GM21723 (cell line): ENCODE results near the gene EPHA4.

Source experiments
- ATAC-seq: cut with Tn5 transposase; IDR thresholded peaks from one replicate; pipeline ENCODE4 v1.9.1; 2021; ENCODE audit warnings: mild to moderate bottlenecking, moderate library complexity; ENCODE audit not compliant: unreplicated experiment

EPHA4 gene

DNA sequence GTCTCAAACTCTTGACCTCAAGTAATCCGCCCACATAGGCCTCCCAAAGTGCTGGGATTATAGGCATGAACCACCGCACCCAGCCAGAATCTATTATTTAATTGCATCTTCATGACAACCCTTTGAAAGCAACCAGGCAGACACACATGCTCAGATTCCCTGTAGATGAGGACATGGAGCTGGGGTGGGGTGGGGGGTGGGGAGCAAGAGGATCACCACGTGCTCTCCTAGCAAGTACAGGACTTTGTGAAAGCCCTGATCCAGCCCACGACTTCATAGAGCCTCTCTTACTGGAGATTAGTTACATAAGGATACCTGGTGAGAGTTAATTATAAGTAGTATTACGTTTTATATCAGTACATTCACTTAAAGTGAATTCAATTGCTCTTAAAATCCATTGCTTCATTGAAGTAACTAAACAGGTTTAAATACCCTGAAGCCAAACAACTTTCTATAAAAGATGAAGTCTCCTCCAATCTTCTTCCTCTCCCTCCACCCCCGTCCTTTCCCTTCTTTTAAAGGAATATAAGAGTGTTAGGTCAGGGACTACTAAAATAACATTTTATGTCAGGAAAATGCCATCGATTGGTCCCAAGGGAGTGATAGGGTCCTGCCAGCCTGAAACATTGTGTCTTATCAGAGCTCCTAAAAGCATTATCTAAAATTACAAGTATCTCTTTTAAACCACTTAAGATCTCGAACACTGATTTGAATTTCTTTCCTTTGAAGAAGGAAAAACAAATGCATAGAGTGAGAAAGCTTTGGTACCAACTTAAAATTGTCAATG lies 123.9 kb downstream of the EPHA4 start:
- ATAC-seq, result no peak

DNA sequence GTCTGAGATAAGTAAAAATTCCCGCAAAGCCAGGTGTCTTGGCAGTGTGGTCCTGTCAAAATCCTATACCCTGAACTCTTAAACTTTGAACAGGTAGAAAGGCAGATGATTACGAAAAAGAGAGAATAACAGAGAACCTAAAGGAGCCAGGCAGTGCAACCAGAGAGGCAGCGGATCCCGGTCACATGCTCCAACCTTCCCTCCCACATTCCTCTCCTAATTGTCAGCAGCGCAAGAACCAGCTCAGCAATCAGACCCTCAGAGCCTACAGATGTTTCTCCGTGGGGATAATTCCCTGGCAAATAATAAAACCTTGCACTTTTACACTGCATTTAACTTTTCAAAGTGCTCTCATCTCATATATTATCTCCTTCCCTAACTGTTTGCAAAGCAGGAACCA lies 124.8 kb downstream of the EPHA4 start:
- ATAC-seq, result no peak

DNA sequence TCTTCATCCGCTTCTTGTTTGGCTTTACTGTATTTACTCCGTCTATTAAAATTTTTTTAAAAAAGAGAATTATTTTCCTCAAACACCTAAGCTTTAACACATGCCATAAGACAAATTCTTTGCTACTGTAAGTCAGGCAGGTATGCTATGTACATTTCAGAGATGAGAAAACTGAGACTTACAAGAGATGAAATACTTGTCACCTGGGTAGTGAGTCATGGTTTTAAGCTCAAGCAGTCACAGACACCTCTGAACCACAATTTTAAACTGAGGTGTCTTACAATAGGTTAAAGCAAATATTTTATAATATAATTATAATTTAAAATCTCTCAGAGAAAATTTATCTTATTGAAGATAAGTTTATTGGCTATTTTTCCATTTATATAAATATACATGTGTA lies 126.0 kb downstream of the EPHA4 start:
- no peak for ATAC-seq

DNA sequence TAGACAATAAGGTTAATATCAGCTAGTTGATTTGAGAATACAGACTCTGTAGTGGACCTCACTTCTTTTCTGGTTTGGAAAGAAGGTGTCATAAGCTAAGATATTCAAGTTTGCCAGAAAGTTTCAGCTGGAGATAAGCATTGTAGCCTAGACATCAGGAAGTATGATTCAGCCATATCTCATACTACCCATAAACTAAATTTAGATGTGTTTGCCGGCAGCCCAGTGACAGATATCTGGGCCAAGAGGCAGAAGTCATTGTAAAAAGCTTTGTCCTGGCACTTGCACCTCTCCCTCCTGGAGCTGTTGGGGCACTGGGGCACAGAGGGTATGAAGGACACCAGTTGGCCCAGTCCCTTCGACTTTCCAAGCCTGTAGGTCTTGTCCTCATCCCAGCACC lies 128.0 kb downstream of the EPHA4 start:
- no peak for ATAC-seq

DNA sequence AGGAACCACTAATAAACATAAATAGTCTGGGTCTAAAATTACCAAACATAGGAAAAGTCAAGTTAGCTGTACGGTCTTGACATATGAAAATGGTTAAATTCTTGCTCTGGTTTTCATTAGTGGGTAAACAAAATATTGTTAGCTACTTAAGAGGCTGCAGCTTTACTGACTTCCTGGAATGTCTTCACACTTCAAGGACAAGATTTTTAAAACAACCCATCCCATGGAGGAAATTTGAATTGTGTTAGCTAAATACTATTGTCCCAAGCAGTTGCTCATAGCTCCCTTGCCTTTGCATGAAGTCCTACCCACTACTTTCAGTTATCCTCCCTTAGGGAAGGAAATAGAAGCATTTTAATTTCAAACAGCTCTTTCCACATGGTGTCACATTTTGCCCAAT lies 128.5 kb downstream of the EPHA4 start:
- ATAC-seq, result no peak

DNA sequence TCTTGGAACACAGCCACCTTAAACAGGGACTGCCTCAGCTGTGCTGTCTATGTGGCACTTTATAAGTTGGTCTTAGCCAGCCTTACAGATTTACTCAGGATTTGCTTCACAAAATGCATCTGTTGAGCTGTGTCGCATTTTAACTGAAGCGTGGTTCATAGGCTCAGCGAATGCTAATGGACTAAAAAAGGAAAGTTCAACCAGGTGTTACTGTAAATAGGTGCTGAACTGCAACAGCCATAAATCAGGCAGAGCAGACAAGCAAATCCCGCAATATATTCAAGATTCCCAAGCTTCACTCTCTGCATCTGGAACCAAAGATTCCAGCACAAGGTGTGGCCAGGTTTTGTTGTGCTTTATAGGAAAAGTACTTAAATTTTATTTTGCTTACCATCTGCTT lies 130.0 kb downstream of the EPHA4 start:
- no peak for ATAC-seq

DNA sequence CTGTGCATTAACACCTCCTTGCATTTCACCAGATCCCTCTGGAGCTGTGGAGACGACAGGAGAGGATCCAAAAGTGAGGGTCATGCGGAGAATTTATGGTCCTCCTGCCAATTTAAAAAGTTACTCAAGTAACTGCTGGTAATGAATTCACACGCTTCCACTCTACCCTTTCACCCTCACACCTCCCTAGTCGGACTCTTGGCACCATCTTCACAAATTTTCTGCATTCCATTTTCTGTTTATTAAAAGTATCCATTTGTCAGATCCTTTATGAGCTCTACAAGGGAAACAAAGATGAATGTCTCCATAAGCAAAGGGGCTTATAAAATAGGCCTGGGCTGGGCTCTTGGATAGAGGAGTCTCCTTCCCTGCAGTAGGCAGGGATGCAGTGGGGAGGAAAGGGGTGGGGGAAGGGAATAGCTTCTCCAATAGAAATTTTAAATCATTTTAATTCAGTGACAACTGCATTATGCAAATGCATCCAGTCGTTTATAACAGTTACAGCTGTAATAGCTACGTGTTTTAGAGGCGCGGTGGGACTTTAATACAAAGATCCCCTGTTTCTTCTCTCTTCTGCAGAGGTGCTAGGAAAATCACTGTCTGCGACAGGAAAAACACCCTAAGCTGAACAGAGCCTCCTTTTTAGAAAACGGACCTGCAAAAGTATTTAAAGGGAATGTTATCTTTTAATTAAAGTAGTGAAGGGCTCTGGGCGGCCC lies 132.2 kb downstream of the EPHA4 start:
- ATAC-seq, result no peak

DNA sequence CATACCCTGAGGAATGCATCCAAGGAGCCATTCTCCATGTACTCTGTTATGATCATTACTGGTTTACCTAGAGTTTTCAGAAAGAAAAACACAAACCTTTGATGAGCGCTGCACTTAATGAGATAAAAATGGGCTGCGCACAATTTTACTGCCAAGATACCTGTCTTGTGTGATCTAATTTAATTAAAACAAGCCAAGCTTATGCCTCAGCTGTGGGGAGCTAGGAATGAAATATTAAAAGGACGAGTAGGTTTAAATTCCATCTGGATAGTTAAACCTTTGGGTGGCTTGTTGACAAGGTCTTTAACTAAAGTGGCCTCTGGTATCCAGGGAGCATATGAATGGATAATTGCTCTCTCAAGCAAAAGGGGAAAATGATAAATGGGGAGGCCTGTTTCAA lies 135.0 kb downstream of the EPHA4 start:
- ATAC-seq, result no peak

DNA sequence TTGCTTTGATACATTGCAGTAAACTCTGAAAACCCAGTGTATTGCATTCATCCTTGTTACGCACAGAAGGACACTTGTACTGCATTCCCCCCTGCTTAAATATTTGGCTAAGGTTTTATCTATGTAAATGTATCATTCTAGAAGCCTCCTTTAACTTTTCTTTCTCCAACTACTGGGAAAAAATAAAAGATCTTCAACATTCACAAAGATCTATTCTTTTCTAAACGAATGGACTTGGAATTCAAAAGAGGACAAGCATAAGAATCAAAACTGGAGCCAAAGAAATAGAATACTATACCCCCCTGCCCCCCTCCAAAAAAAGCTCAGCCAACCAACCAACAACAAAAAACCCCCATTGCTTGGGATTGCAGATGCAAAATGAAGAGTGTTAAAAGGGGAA lies 136.9 kb downstream of the EPHA4 start:
- ATAC-seq, result no peak

DNA sequence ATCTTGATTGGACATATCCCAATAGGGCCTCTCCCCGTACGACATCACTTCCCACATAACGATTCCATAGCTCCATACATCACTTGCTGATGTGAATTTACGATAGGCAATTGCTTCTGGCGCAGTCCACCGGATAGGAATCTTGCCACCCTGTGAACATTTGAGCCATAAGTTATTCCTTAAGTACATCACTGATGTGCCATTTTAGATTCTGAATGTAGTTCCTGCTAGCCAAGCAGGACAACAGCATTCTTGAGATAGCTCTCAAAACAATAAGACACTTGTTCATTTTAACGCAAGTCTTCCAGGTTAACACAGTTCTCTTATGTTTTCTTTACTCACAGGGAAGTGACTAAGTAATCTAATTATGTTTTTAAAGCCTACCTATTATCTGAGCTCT lies 138.0 kb downstream of the EPHA4 start:
- ATAC-seq, result no peak

DNA sequence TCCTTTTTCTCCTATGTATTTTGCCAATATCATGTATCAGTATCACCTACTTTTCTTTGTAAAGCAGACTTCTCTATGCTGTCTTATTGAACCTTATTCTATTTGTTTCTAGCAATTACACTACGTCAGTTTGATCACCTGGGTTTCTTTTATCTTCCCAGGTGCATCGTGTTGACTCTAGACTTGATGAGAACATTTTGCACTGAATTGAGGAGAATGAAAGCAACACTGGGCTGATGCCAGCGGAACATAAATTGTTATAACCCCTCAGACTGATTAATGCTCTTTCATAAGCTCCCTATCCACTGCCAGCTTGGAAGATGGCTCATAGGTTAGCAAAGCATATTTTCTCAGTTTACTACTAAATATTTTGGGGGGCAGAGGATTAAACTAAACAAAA lies 140.6 kb downstream of the EPHA4 start:
- ATAC-seq, result no peak

DNA sequence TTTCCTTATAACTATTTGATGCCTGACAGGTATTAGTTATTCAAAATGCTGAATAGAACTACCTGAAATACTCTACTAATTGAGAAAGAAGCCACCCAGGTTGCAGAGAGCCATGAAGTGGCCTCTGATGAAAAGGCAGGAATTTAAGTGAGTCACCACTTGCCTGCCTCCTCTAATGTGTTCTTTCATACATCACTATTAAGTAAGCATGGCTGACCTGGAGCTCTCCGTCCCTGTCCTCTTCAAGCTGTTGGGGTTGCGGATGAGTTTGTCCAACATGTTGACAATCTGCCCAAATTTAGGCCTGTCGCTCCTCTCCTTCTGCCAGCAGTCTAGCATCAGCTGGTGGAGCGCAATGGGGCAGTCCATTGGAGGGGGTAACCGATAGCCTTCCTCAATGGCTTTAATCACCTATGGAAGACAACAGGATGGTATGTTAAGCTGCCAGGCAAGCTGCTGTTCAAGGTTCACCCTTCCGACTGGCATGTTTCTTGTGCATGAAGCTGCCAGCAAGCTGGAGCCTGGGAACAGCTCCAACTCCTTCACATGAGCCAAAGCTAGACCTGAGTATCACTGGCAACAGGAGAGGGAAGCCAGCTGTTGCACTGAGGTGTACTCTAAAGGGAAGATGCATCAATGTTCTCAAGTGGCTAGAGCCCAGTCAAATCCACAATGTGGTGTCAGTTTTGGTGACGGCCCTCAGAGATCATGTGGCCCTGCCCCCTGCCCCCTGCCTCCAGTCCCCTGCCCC lies 142.2 kb downstream of the EPHA4 start:
- ATAC-seq, result no peak

DNA sequence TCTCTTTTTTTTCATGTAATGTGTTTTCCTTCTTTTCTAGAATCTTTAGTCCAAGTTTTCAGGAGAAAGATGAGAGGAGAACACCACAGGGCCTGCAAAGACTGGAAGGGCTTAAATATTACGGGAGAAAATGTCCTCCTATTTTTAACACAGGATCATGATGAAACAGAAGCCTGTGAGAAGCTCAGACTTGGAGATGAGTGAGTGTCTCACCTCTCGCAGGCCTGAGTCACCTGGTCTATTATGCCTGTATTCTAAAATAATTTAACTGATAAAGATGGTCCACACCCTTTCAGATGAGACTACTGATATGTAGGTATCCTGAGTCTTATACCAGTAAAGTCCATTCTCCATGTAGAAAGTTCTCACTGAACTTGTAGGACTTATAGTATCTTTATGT lies 143.2 kb downstream of the EPHA4 start:
- no peak for ATAC-seq

DNA sequence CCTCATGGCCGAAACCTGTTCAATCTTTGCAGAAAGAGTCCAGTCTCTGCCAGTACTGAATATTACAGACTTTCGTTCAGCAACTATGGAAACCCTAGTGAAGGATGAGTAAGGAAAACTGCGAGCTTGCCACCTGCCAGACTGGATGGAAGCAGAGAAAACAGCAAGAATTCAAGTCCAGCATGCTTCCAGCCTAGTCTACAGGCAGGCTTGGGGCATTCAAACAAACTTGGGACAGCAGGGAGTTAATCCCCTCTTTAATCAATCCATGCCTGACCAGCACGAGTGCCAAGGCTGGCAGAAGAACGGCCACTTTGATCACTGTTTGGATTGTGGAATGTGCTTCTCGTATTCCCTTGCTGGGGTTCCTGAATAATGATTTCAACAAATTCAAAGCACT lies 145.2 kb downstream of the EPHA4 start:
- no peak for ATAC-seq

DNA sequence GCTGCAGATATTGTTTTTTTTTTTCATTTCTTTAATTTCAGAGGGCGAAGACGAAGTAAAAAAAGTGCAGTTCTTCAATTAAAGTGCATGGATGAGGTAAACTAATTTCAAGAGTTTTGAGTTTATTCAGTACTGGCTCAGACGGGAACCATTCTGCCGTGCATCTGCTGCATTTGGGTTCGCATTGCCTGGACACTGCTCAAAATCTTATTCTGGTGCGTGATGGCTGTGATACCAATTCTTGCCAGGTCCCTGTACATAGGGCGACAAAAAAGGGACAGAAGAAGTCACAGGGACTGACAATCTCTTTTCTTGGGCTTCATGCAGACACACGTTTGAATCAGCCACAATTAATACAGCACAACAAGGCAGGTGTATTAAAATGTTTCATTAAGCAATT lies 146.2 kb downstream of the EPHA4 start:
- ATAC-seq, result no peak

DNA sequence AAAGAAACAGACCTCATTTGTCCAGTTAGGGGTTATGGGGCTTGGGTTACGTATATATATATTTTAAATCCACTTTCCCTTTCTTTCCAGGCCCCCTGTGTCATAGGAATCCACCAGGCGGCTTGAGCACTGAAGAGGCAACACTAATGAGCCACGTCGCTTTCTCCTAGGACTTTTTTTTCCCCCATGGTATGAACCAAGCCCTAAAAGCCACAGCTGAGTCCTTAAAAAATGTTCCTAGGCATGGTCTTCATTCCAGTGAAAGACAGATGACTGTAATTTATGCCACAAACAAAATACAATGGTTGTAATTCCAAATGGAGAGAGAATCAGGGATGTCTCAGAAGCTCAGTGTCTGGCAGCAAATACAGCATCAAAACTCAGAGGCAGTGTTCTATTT lies 146.8 kb downstream of the EPHA4 start:
- ATAC-seq, result no peak

DNA sequence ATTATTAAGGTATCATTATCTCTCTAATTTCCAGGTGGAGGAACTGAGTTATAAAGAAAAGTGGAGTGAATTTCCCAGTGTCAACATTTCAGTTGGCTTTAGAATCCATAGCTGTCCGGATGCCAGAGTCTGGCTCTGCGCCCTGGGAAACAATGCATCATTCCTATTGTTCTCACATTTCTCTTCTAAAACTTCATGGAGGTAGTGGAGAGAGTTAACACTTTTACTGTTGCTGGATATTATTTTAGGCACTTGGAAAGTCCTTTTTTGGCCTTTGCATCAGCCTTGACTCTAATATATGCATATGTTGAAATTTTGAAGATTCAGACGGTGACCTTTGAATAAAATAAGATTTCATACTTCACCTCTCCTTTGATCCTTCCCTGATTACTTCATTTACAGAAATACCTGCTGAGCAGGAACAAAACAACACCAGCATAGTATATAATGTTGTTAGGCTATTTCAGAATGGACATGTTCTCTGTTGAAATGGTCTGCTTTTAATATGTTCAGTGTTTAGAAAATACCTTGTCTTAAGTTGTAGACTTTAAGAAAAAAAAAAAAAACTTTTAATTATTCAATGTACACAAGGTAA lies 148.8 kb downstream of the EPHA4 start:
- ATAC-seq, result no peak

DNA sequence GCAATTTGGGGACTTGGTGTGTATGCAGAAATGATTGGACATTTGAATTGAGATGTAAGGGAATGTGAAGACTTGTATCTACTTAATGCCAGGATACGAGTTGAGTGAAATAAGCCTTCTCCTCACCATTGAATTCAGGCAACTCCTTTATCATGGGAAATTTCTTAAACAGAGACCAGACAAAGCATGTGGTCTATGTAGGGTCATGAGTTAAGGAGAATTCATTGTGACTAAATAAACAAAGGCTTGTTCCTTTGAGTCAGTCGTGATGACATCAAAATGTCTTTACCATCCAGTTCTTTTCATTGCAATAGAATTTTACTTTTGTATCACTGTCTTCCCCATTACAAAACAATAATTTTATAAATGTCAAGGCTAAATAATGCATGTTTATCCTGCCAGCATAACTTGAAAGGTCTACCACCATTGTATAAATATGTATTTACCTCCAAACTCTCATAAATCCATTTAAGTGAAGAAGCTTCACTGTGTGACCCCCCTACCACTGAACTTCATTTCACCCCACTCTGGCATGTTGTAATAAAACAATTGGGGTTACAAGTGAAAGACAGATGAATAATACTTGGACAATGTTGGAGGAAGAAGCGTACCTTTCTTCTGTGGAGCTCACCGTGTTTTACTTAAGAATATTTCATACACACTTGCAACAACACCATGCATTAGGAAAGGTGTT lies 149.4 kb downstream of the EPHA4 start:
- no peak for ATAC-seq

DNA sequence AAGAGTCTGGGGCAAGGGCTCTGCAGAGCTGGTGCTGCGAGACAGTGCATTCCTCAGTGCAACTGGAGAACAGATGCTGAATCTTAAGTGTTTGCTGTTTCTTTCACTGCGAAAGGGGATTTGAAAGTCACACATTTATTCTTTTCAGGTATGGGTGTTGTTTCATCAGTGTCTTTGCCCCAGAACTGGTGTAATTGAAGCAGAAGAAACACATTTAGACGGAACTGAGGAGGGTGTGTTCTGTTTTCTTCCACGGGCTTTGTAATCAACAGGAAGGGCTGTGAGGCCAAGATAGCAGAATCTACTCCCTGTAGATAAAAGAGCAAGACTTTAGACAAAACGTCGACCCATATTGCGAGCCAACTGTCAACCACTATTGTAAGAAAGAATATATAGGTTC lies 151.9 kb downstream of the EPHA4 start:
- ATAC-seq, result peak; percentile 49

DNA sequence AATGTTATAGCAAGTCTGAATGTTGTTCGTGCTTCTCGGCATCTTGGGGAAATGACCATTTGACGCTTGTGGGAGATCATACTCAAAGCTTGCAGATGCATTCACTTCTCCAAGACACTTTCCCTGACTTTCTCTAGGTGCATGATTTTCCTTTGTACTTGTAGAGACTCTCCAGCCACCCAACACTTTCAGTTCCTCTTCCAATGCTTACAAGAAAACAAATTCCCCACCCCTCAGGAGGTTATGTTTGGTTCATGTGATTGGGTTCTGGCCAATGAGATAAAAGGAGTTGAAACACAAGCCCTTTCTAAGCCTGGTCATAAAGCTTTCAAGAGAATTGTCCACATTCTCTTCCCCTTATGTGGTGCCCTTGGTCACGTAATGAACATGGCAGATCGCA lies 156.3 kb downstream of the EPHA4 start:
- no peak for ATAC-seq

DNA sequence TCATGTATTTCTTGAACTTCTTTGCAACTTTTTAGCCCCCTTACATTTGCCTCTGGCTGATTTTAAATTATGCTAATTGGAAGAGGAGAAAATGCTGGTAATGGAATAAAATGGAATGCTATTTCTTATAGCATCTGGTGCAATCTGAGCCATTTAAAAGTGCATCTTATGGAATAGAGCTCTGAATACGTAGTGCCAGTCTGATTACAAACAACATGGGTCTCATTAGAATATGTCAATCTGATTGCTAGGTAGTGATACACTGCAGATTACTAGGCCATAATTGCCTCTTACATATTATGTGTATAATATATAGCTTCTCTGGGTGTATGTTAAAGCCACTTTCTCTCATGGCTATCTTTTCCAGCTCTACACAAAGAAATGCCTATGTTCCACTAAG lies 159.1 kb downstream of the EPHA4 start:
- ATAC-seq, result no peak
